PC-3 (cell line): ENCODE data around the gene DMD. TPM values are rescaled to one million over a fixed set of nuclear protein-coding genes. Genes with fewer than 3 reads are reported as not detected.

Experiments
- ATAC-seq: fragments of 200-7000 bp; cut with Tn5 transposase; 2 replicates; pipeline ENCODE4 v1.9.1; 2020; ENCODE audit warnings: mild to moderate bottlenecking, moderate library complexity
- BruUV-seq: library from RNA; stranded (reverse); fragments of 400-500 nt; replicated peaks from 2 replicates; lab custom pipeline; 2021; lab: Mats Ljungman, UMichigan
- CTCF ChIA-PET: fragments of 300-600 bp; sonication (Branson Sonifier 250); formaldehyde crosslinking; loops from one replicate; lab custom pipeline; 2022; ENCODE audit warnings: antibody characterized with exemption; lab: Charles Lee
- POLR2A ChIA-PET: fragments of 300-600 bp; sonication (Branson Sonifier 250); formaldehyde crosslinking; loops from one replicate; lab custom pipeline; 2022; ENCODE audit warnings: antibody characterized with exemption; ENCODE audit not compliant: unreplicated experiment; lab: Charles Lee
- DNase-seq: peaks from one replicate; pipeline ENCODE4 v3.0.0-alpha.2; 2015
- H2AFZ ChIP-seq: fragments of 300-600 bp; sonication (generic); 2 replicates; pipeline ENCODE4 v1.6.0; 2016; ENCODE audit warnings: antibody characterized with exemption, low read length
- H3F3A ChIP-seq: fragments of 300-600 bp; sonication (generic); one replicate; pipeline ENCODE4 v1.6.0; 2017; ENCODE audit warnings: antibody characterized with exemption, low read length, control low read depth, mild to moderate bottlenecking; ENCODE audit not compliant: unreplicated experiment
- H3K27ac ChIP-seq: fragments of 300-600 bp; sonication (generic); 2 replicates; pipeline ENCODE4 v1.5.1; 2016; ENCODE audit warnings: mild to moderate bottlenecking, low read length
- H3K27me3 ChIP-seq: fragments of 300-600 bp; sonication (generic); 2 replicates; pipeline ENCODE4 v1.6.1; 2016; ENCODE audit warnings: low read length, mixed read lengths
- H3K36me3 ChIP-seq: fragments of 300-600 bp; sonication (generic); 2 replicates; pipeline ENCODE4 v1.6.1; 2016; ENCODE audit warnings: low read depth, mixed run types, low read length, mixed read lengths
- H3K4me1 ChIP-seq: fragments of 300-600 bp; sonication (generic); 2 replicates; pipeline ENCODE4 v1.5.1; 2016; ENCODE audit warnings: low read length; ENCODE audit not compliant: insufficient read depth
- H3K4me2 ChIP-seq: fragments of 300-600 bp; sonication (generic); 2 replicates; pipeline ENCODE4 v1.6.0; 2016; ENCODE audit warnings: low read length
- H3K4me3 ChIP-seq: fragments of 300-600 bp; sonication (generic); 2 replicates; pipeline ENCODE4 v1.5.1; 2016; ENCODE audit warnings: mild to moderate bottlenecking, low read length, mixed read lengths
- H3K79me2 ChIP-seq: fragments of 300-600 bp; sonication (generic); 2 replicates; pipeline ENCODE4 v1.6.1; 2017; ENCODE audit warnings: low read length, mixed read lengths
- H3K9ac ChIP-seq: fragments of 300-600 bp; sonication (generic); 2 replicates; pipeline ENCODE4 v1.6.0; 2016; ENCODE audit warnings: mild to moderate bottlenecking, low read length
- H3K9me2 ChIP-seq: fragments of 300-600 bp; sonication (generic); replicated peaks from 2 replicates; pipeline ENCODE4 v1.6.1; 2016; ENCODE audit warnings: mixed run types, low read length, mixed read lengths
- H3K9me3 ChIP-seq: fragments of 300-600 bp; sonication (generic); 2 replicates; pipeline ENCODE4 v1.6.1; 2016; ENCODE audit warnings: low read length, mixed read lengths
- H4K20me1 ChIP-seq: fragments of 300-600 bp; sonication (generic); 2 replicates; pipeline ENCODE4 v1.6.1; 2016; ENCODE audit warnings: low read length, mixed read lengths
- CTCF ChIP-seq: fragments of 300-600 bp; sonication (generic); conservative IDR thresholded peaks from 2 replicates; pipeline ENCODE4 v1.5.1; 2017; ENCODE audit warnings: antibody characterized with exemption, low read depth, mild to moderate bottlenecking, low read length
- EZH2 ChIP-seq: fragments of 300-600 bp; sonication (generic); IDR thresholded peaks from one replicate; pipeline ENCODE4 v1.6.1; 2017; ENCODE audit warnings: antibody characterized with exemption, mild to moderate bottlenecking, low read length; ENCODE audit not compliant: unreplicated experiment
- EZH2phosphoT487 ChIP-seq: fragments of 300-600 bp; sonication (generic); IDR thresholded peaks from 2 replicates; pipeline ENCODE4 v1.6.1; 2018; ENCODE audit warnings: mild to moderate bottlenecking, antibody characterized with exemption, low read length, borderline replicate concordance
- intact Hi-C: fragments of 100-400 bp; cut with micrococcal nuclease; formaldehyde crosslinking; loops from 2 replicates; pipeline ENCODE4 v1.9.0; 2023
- microRNA-seq: library from miRNA; unstranded; fragments of <30 nt; microRNA quantifications from one replicate; pipeline ENCODE4 v1.1.0, GENCODE V29; 2020; ENCODE audit not compliant: unreplicated experiment
- total RNA-seq: library from RNA; depleted of rRNA; stranded (reverse); fragments of >200 nt; gene quantifications from 2 replicates; pipeline ENCODE4 v1.2.3, GENCODE V29; 2014

DMD gene
- total RNA-seq, 1 experiment from 2014 or later = not detected

DNA sequence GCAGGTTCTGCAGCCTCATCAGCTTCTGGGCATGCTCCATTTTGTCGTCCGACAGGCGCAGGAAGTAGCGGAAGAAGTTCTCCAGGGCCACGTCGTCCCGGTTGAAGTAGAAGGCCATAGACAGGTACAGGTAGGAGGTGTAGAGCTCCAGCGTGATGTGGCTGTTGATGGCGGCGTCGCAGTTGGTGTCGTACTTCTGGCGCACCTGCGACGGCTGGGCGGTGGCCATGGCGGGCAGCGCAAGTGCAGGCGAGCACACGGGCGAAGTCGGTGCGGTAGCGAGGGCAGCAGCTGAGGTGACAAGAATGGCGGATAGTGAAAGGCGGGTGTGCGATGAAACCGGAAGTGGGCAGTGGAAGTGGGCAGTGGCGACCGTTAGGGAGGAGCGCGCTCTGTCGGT, 2139.6 kb downstream of the DMD start, which contains the start of gene FTHL17:
Gene FTHL17, minus strand, starts transcription at position 317 of the 400 bp plus-strand sequence. Its CDS starts 88 bp downstream, at position 229.
- DNase-seq (no peak), ATAC-seq (no peak)
- no peaks in the 10 kb centered on the region for H3K9me3 ChIP-seq
- H3K4me3 ChIP-seq = no peak within 1 kb of the TSS
- TF ChIP-seq CTCF = no peak
- no peak for TF ChIP-seq EZH2
- TF ChIP-seq EZH2phosphoT487 = no peak
- no peaks in the 10 kb centered on the region for H3K36me3 ChIP-seq
- CTCF ChIA-PET = no interaction called here
- no peaks in the 10 kb centered on the region for H3F3A ChIP-seq
- H3K27me3 ChIP-seq = no peaks in the 10 kb centered on the region
- H3K9ac ChIP-seq = no peak within 1 kb of the TSS
- no peaks in the 10 kb centered on the region for H3K9me2 ChIP-seq
- no peak within 1 kb of the TSS for H3K27ac ChIP-seq
- no peak within 1 kb of the TSS for H2AFZ ChIP-seq
- intact Hi-C loops = no loop called here
- POLR2A ChIA-PET = no interaction called here
- H3K4me2 ChIP-seq = no peak within 1 kb of the TSS
- BruUV-seq = no TSS peak
- no peaks in the 10 kb centered on the region for H3K4me1 ChIP-seq
- no peaks in the 10 kb centered on the region for H3K79me2 ChIP-seq
- H4K20me1 ChIP-seq = no peaks in the 10 kb centered on the region

- DNase-seq (no peak), ATAC-seq (no peak)
- no peaks in the 10 kb centered on the region for H3K36me3 ChIP-seq
- TF ChIP-seq CTCF = no peak
- TF ChIP-seq EZH2 = no peak
- TF ChIP-seq EZH2phosphoT487 = no peak
- intact Hi-C loops = no loop called here
- no peak overlapping the region for H3K4me3 ChIP-seq
- no peak overlapping the region for H3K27ac ChIP-seq
- H3K9ac ChIP-seq = no peak overlapping the region
- no peaks in the 10 kb centered on the region for H3K4me1 ChIP-seq
- no peaks in the 10 kb centered on the region for H4K20me1 ChIP-seq
- H3K9me2 ChIP-seq = no peaks in the 10 kb centered on the region
- H3F3A ChIP-seq = no peaks in the 10 kb centered on the region
- H2AFZ ChIP-seq = no peak overlapping the region
- H3K79me2 ChIP-seq = no peaks in the 10 kb centered on the region
- ChIA-PET POLR2A (no interaction called here), CTCF (no interaction called here)
- H3K4me2 ChIP-seq = no peak overlapping the region
- H3K9me3 ChIP-seq = no peaks in the 10 kb centered on the region
- BruUV-seq = no TSS peak
- H3K27me3 ChIP-seq = no peaks in the 10 kb centered on the region
These were observed 2140.1 kb downstream of the DMD start for GRCh38 chrX:31071262-31071661.

GRCh38 chrX:31070057-31070468, 2141.3 kb downstream of the DMD start:
- no peak overlapping the region for H3K9ac ChIP-seq
- no peak overlapping the region for H3K4me3 ChIP-seq
- BruUV-seq = no TSS peak
- H3K4me1 ChIP-seq = no peaks in the 10 kb centered on the region
- H3K27me3 ChIP-seq = no peaks in the 10 kb centered on the region
- intact Hi-C loops = no loop called here
- no peak overlapping the region for H2AFZ ChIP-seq
- no peaks in the 10 kb centered on the region for H3F3A ChIP-seq
- CTCF ChIA-PET = no interaction called here
- H3K27ac ChIP-seq = no peak overlapping the region
- DNase-seq (no peak), ATAC-seq (no peak)
- H3K36me3 ChIP-seq = no peaks in the 10 kb centered on the region
- POLR2A ChIA-PET = no interaction called here
- H3K9me2 ChIP-seq = no peaks in the 10 kb centered on the region
- no peaks in the 10 kb centered on the region for H3K9me3 ChIP-seq
- H3K4me2 ChIP-seq = no peak overlapping the region
- H4K20me1 ChIP-seq = no peaks in the 10 kb centered on the region
- TF ChIP-seq EZH2 (no peak), EZH2phosphoT487 (no peak), CTCF (no peak)
- H3K79me2 ChIP-seq = no peaks in the 10 kb centered on the region

Small RNA genes within 50 kb of the gene (microRNA-seq; reads per million reads assigned to microRNA genes)
- not detected for gene MIR3915
- gene MIR548F5 = not detected
